K562 treated with DMSO at 1 percent for 48 hours (cell line): Measurements from ENCODE around the gene PLK2. TPM values are rescaled to one million over a fixed set of nuclear protein-coding genes. Genes with fewer than 3 reads are reported as not detected.

Experiments
- total RNA-seq: library from RNA; unstranded; fragments of 300-600 nt; gene quantifications from 2 replicates; pipeline ENCODE4 v1.2.3, GENCODE V29; 2022; ENCODE audit warnings: low replicate concordance; ENCODE audit errors: extremely low read depth

The PLK2 gene
- total RNA-seq, result not detected in 2 replicates

GRCh38 chr5:58460002-58460731 is at the start of gene PLK2:
PLK2 (minus strand) TSS chr5:58460086; CDS start chr5:58459959, 127 bp downstream.

DNA sequence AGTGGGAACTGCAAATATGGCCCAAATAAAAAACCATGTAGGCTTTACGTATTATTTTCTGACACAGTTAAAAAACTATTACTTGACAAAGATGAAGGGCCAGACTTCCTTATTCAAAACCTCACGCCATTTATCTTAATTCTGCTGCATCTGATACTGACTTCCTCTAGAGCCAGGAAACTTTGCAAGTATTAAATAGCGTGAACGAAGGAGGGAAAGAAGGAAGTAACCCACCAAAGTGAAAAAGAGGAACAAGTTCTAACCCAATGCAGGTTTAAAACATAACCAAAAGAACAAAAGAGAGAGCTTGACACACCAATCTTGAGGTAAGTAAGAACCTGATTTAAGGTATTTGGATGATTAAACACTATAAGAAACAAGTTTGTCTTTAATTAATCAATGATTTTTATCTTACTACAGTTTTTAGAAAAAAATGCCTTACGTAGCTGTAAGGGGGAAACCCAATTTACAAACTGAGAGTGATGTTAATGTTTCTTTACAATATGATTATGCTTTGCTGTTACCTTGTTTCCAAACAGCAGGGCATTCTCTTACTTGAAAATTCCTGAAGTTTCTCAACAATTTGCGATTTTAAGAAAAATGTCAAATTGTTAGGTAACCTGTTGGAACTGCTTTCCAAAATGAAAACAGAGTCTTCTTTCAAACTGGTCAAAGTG is 31.5 kb upstream of the PLK2 start, which contains the start of gene GAPT:
Gene GAPT, plus strand, starts transcription at position 220 of the 677 bp plus-strand sequence. CDS start 3,102 bp downstream, outside the sequence.

Other genes starting within 250 kb of the PLK2 start
- not detected in 2 replicates for gene GAPT, start 31.3 kb upstream of the PLK2 start, total RNA-seq
- gene RAB3C, start 123.0 kb upstream of the PLK2 start, total RNA-seq, result not detected in 2 replicates